NCI-H345 (cell line): Measurements from ENCODE around the gene SKAP2.

Experiments used
- DNase-seq: peaks from one replicate; lab custom pipeline; 2025; lab: John Stamatoyannopoulos, UW

SKAP2 gene

GRCh38 chr7:26864309-26865093, at the start of gene SKAP2:
Gene SKAP2 (minus strand): TSS chr7:26864590. CDS start chr7:26864429, 161 bp downstream.
- peak; percentile 98 for DNase-seq

GRCh38 chr7:26912933-26913536, 48.6 kb upstream of the SKAP2 start:
- no peak for DNase-seq

GRCh38 chr7:26912338-26912737, 47.9 kb upstream of the SKAP2 start:
- no peak for DNase-seq

GRCh38 chr7:26910221-26910620, 45.8 kb upstream of the SKAP2 start:
- no peak for DNase-seq

- peak; percentile 25 for DNase-seq
Measured at GRCh38 chr7:26900251-26900650, 35.9 kb upstream of the SKAP2 start.

- DNase-seq = no peak
Measured at GRCh38 chr7:26899519-26899918, 35.1 kb upstream of the SKAP2 start.

GRCh38 chr7:26898891-26899290, 34.5 kb upstream of the SKAP2 start:
- DNase-seq = no peak

- no peak for DNase-seq
Measured at GRCh38 chr7:26897928-26898327, 33.5 kb upstream of the SKAP2 start.

GRCh38 chr7:26891400-26892350, 27.3 kb upstream of the SKAP2 start:
- DNase-seq = no peak

- no peak for DNase-seq
Measured at GRCh38 chr7:26880852-26881251, 16.5 kb upstream of the SKAP2 start.

GRCh38 chr7:26879671-26880070, 15.3 kb upstream of the SKAP2 start:
- no peak for DNase-seq

GRCh38 chr7:26868841-26869495, 4.6 kb upstream of the SKAP2 start:
- DNase-seq = no peak

GRCh38 chr7:26865094-26865388, 651 bp upstream of the SKAP2 start:
- DNase-seq = no peak

- no peak for DNase-seq
Measured at GRCh38 chr7:26863518-26864308, 677 bp downstream of the SKAP2 start.

- DNase-seq = no peak
Measured at GRCh38 chr7:26862834-26863233, 1.6 kb downstream of the SKAP2 start.

GRCh38 chr7:26861050-26861449, 3.3 kb downstream of the SKAP2 start:
- no peak for DNase-seq

- DNase-seq = peak; percentile 9
Measured at GRCh38 chr7:26860361-26860760, 4.0 kb downstream of the SKAP2 start.

GRCh38 chr7:26859720-26860119, 4.7 kb downstream of the SKAP2 start:
- no peak for DNase-seq

- no peak for DNase-seq
Measured at GRCh38 chr7:26858735-26859134, 5.7 kb downstream of the SKAP2 start.

GRCh38 chr7:26858241-26858715, 6.1 kb downstream of the SKAP2 start:
- no peak for DNase-seq
